Measurements from ENCODE around the gene KRT1. TPM values are rescaled to one million over a fixed set of nuclear protein-coding genes. Genes with fewer than 3 reads are reported as not detected.

The KRT1 gene
- total RNA-seq, 2 experiments from 2014 or later = not detected

DNA sequence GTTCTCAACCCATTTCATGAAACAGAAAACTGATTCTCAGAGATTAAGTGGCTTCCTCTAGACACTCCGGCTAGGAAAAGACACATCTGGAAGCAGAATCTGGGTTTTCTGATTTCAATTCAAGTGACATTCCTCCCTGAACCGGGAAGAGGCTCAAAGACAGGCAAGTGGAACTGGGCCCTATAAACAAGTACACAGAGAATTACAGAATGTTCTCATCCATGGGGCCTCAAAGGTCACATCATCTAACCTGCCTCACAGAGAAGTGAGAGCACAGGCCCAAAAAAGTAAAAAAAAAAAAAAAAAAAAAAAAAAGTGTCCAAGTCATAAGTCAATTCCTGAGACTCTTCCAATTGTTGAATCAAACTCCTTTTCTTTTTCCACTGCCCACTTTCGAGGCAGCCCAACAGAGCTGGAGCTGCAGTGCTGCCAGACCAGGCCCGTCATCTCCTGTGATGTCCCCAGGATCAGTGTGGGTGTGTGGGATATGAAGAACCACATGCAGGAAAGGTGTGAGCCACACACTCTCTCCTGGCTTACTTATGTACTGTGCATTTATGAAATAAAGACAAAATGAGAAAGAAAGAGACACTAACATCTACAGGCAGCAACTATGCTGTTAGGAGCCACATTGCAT is 2.8 kb upstream of the KRT1 start:
- no peaks in the 10 kb centered on the region for H3K4me1 ChIP-seq (ENCODE audit: insufficient read depth, low read length, poor library complexity, severe bottlenecking)
- H3K4me2 ChIP-seq (ENCODE audit: low read length) = no peak overlapping the region
- no peaks in the 10 kb centered on the region for H3K9me2 ChIP-seq (ENCODE audit: insufficient read depth, low read length)
- POLR2A ChIA-PET = no interaction called here
- no peak for TF ChIP-seq EZH2phosphoT487 (IDR thresholded peaks at IDR 0.05; ENCODE audit: borderline replicate concordance, low read depth, low read length)
- TF ChIP-seq, protein P1, sequence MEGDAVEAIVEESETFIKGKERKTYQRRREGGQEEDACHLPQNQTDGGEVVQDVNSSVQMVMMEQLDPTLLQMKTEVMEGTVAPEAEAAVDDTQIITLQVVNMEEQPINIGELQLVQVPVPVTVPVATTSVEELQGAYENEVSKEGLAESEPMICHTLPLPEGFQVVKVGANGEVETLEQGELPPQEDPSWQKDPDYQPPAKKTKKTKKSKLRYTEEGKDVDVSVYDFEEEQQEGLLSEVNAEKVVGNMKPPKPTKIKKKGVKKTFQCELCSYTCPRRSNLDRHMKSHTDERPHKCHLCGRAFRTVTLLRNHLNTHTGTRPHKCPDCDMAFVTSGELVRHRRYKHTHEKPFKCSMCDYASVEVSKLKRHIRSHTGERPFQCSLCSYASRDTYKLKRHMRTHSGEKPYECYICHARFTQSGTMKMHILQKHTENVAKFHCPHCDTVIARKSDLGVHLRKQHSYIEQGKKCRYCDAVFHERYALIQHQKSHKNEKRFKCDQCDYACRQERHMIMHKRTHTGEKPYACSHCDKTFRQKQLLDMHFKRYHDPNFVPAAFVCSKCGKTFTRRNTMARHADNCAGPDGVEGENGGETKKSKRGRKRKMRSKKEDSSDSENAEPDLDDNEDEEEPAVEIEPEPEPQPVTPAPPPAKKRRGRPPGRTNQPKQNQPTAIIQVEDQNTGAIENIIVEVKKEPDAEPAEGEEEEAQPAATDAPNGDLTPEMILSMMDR (conservative IDR thresholded peaks at IDR 0.05; ENCODE audit: low read length) = no peak
- no peaks in the 10 kb centered on the region for H3K79me2 ChIP-seq (ENCODE audit: insufficient read depth, low read depth, low read length)
- no peak for DNase-seq (ENCODE audit: low spot score)
- intact Hi-C loops (cut with micrococcal nuclease; ENCODE audit: unreplicated experiment) = no loop called here
- H3K4me3 ChIP-seq (ENCODE audit: low read depth, low read length, poor library complexity, severe bottlenecking) = no peak overlapping the region
- no peaks in the 10 kb centered on the region for H3K9me3 ChIP-seq (ENCODE audit: low read length)
- no TSS peak for BruUV-seq (replicated peaks)
- no peaks in the 10 kb centered on the region for H4K20me1 ChIP-seq (ENCODE audit: insufficient read depth, low read length)
- CTCF ChIA-PET (ENCODE audit: unreplicated experiment) = no interaction called here
- H3K27ac ChIP-seq (ENCODE audit: low read depth, low read length, poor library complexity, severe bottlenecking) = no peak overlapping the region
- H2AFZ ChIP-seq (ENCODE audit: low read length) = no peak overlapping the region
- H3K36me3 ChIP-seq (ENCODE audit: insufficient read depth, low read length) = no peaks in the 10 kb centered on the region

DNA sequence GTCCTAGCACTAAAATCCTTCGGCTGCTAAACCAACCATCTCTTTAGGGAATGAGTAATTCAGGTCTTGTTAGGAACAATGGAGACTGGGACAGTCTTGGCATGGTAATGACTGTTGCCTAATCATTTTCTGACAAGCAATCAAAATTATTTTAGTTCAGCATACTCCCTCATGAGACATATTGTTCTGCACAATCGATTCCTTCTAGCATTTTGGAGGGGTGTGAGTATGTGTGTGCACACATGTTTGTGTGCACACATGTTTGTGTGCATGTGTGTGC is 2.1 kb upstream of the KRT1 start:
- CTCF ChIA-PET (ENCODE audit: unreplicated experiment) = no interaction called here
- Histone ChIP-seq H3K9me3 (ENCODE audit: low read length) (no peaks in the 10 kb centered on the region), H3K4me1 (ENCODE audit: insufficient read depth, low read length, poor library complexity, severe bottlenecking) (no peaks in the 10 kb centered on the region), H2AFZ (ENCODE audit: low read length) (no peak overlapping the region), H3K27ac (ENCODE audit: low read depth, low read length, poor library complexity, severe bottlenecking) (no peak overlapping the region), H3K4me3 (ENCODE audit: low read depth, low read length, poor library complexity, severe bottlenecking) (no peak overlapping the region), H4K20me1 (ENCODE audit: insufficient read depth, low read length) (no peaks in the 10 kb centered on the region), H3K79me2 (ENCODE audit: insufficient read depth, low read depth, low read length) (no peaks in the 10 kb centered on the region), H3K36me3 (ENCODE audit: insufficient read depth, low read length) (no peaks in the 10 kb centered on the region), H3K4me2 (ENCODE audit: low read length) (no peak overlapping the region), H3K9me2 (ENCODE audit: insufficient read depth, low read length) (no peaks in the 10 kb centered on the region)
- POLR2A ChIA-PET = no interaction called here
- TF ChIP-seq, protein P1 (conservative IDR thresholded peaks at IDR 0.05; ENCODE audit: low read length) = no peak
- no peak for TF ChIP-seq EZH2phosphoT487 (IDR thresholded peaks at IDR 0.05; ENCODE audit: borderline replicate concordance, low read depth, low read length)
- intact Hi-C loops (cut with micrococcal nuclease; ENCODE audit: unreplicated experiment) = no loop called here
- no TSS peak for BruUV-seq (replicated peaks)
- DNase-seq (ENCODE audit: low spot score) = no peak

DNA sequence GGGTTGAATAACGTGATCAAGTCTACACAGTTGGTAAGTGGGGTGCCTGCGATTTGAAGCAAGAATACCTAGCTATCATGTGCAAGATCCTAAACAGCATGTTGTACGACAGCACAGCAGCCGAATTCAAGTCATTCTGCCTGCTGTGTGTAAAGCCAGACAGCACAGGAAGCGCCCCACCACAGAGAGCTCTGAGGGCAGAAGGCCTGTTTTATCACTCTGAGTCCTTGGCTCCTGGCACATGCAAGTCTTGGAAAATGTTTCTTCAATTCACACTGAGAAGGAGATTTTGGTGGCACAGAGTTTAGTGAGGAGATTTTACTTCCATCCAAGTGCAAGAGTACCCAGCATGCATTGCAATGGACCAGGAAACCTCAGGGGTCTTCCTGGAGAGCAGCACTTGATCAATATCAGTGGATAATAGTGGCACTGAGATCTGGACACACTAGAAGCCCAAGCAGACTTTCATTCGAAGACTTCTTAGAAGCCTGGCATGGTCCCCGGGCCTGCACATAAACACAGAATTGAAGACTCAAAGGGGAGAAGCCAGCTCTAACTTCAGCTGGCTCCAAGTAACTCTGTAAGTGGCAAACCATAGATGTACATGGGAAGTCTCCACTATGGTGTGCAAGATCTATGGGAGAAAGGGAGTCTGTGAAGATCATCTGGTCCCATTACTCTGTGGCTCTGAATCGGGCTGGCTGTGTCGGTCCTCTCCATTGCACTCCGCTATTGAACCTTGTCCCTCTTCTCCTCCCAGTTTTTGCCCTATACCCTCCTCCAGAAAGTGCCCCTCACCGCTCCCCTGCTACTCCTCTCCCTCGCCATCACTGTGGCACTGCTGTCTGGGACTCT is 1.5 kb upstream of the KRT1 start:
- Histone ChIP-seq H3K4me1 (ENCODE audit: insufficient read depth, low read length, poor library complexity, severe bottlenecking) (no peaks in the 10 kb centered on the region), H3K9me3 (ENCODE audit: low read length) (no peaks in the 10 kb centered on the region), H3K79me2 (ENCODE audit: insufficient read depth, low read depth, low read length) (no peaks in the 10 kb centered on the region), H4K20me1 (ENCODE audit: insufficient read depth, low read length) (no peaks in the 10 kb centered on the region), H3K27ac (ENCODE audit: low read depth, low read length, poor library complexity, severe bottlenecking) (no peak overlapping the region), H2AFZ (ENCODE audit: low read length) (no peak overlapping the region), H3K36me3 (ENCODE audit: insufficient read depth, low read length) (no peaks in the 10 kb centered on the region), H3K4me3 (ENCODE audit: low read depth, low read length, poor library complexity, severe bottlenecking) (no peak overlapping the region), H3K4me2 (ENCODE audit: low read length) (no peak overlapping the region), H3K9me2 (ENCODE audit: insufficient read depth, low read length) (no peaks in the 10 kb centered on the region)
- no peak for DNase-seq (ENCODE audit: low spot score)
- no peak for TF ChIP-seq EZH2phosphoT487 (IDR thresholded peaks at IDR 0.05; ENCODE audit: borderline replicate concordance, low read depth, low read length)
- TF ChIP-seq, protein P1 (conservative IDR thresholded peaks at IDR 0.05; ENCODE audit: low read length) = no peak
- ChIA-PET POLR2A (no interaction called here), CTCF (ENCODE audit: unreplicated experiment) (no interaction called here)
- intact Hi-C loops (cut with micrococcal nuclease; ENCODE audit: unreplicated experiment) = no loop called here
- BruUV-seq (replicated peaks) = no TSS peak

Measured in OCI-LY7 (cell line).